SKM-1 (cell line): Measurements from ENCODE around the gene SLC43A1.
A peak's percentile ranks its signal among the peaks of the same experiment; 100 is the strongest.

Experiments used
- DNase-seq: peaks from one replicate; lab custom pipeline; 2025; ENCODE audit not compliant: unreplicated experiment; lab: John Stamatoyannopoulos, UW

SLC43A1 gene

DNA sequence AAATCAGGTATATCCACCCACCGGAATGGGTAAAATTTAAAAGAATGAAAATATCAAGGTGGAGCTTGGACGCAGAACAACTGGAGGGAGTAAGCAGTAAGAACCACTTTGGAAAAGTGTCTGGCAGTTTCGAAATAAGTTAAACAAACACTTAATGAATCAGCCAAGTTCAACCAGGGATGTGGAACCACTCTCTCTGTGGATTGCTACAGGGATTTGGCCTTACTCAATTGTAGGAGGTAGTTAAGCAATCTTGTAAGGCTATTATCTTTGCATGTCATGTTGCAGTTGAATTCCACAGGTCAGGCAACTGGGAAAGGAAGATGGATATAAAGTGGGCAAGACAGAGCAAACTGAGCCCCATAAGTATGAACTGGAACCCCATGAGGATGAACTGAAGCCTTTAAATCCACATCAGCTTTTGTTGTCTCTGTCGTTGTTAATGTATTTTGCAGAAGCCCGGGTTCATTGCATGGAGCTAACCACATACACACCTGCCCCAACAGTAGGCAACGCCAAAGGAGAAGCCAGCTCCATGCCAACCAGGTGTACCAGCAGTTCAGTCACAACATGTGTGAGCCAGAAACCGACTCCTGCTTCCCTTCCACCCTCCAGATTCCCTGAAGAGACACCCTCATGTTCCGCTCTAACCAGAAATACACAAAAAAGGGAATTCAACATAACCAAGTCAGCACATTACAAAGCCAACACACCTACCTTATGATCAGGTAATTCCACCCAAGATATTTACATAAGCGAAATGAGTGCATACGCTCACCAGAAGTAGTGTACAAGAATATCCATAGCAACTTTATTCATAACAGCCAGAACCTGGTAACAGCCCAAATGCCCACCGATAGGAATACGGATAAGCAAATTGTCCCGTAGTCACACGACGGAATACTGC lies 80.6 kb downstream of the SLC43A1 start:
- peak; percentile 80 for DNase-seq
